GM12891 (cell line): ENCODE measurements around the gene NEB.

ENCODE experiments used
- PAX5 ChIP-seq: IDR thresholded peaks from 2 replicates; pipeline ENCODE4 v1.6.1; 2011; ENCODE audit warnings: low read length, moderate library complexity, mild to moderate bottlenecking; ENCODE audit not compliant: insufficient read depth, severe bottlenecking
- POLR2A ChIP-seq: IDR thresholded peaks from 2 replicates; pipeline ENCODE4 v1.6.1; 2011; ENCODE audit warnings: low read depth, low read length, control low read depth
- POLR2AphosphoS5 ChIP-seq: IDR thresholded peaks from 2 replicates; pipeline ENCODE4 v1.6.1; 2011; ENCODE audit warnings: low read depth, low read length, control low read depth
- TAF1 ChIP-seq: IDR thresholded peaks from 2 replicates; pipeline ENCODE4 v1.6.1; 2011; ENCODE audit warnings: low read depth, low read length, control low read depth

GRCh38 chr2:151681051-151681450 is 53.2 kb downstream of the NEB start:
- TF ChIP-seq POLR2AphosphoS5 (no peak), POLR2A (no peak), PAX5 (no peak), TAF1 (no peak)
